ENCODE data around the gene NOL4L.

Gene NOL4L

GRCh38 chr20:32560989-32561830 is 23.9 kb downstream of the NOL4L start:
- no peak for DNase-seq (ENCODE audit: low read depth)

GRCh38 chr20:32560482-32560988 is 24.6 kb downstream of the NOL4L start:
- DNase-seq (ENCODE audit: low read depth) = no peak

GRCh38 chr20:32559753-32560380 is 25.3 kb downstream of the NOL4L start:
- no peak for DNase-seq (ENCODE audit: low read depth)

- no peak for DNase-seq (ENCODE audit: low read depth)
Observed at GRCh38 chr20:32559205-32559752, 25.9 kb downstream of the NOL4L start.

GRCh38 chr20:32558526-32558925 is 26.6 kb downstream of the NOL4L start:
- no peak for DNase-seq (ENCODE audit: low read depth)

GRCh38 chr20:32557319-32557718 is 27.8 kb downstream of the NOL4L start:
- no peak for DNase-seq (ENCODE audit: low read depth)

- DNase-seq (ENCODE audit: low read depth) = no peak
Observed at GRCh38 chr20:32556312-32557184, 28.6 kb downstream of the NOL4L start.

GRCh38 chr20:32555584-32555983 is 29.5 kb downstream of the NOL4L start:
- no peak for DNase-seq (ENCODE audit: low read depth)

GRCh38 chr20:32554965-32555289 is 30.2 kb downstream of the NOL4L start:
- DNase-seq (ENCODE audit: low read depth) = no peak

GRCh38 chr20:32553618-32554017 is 31.5 kb downstream of the NOL4L start:
- no peak for DNase-seq (ENCODE audit: low read depth)

GRCh38 chr20:32551693-32552092 is 33.4 kb downstream of the NOL4L start:
- no peak for DNase-seq (ENCODE audit: low read depth)

- DNase-seq (ENCODE audit: low read depth) = no peak
Observed at GRCh38 chr20:32549842-32550241, 35.3 kb downstream of the NOL4L start.

- no peak for DNase-seq (ENCODE audit: low read depth)
Observed at GRCh38 chr20:32547753-32548034, 37.4 kb downstream of the NOL4L start.

- no peak for DNase-seq (ENCODE audit: low read depth)
Observed at GRCh38 chr20:32546918-32547752, 38.0 kb downstream of the NOL4L start.

GRCh38 chr20:32544893-32545840 is 40.0 kb downstream of the NOL4L start:
- DNase-seq (ENCODE audit: low read depth) = no peak

GRCh38 chr20:32544260-32544722 is 40.8 kb downstream of the NOL4L start:
- no peak for DNase-seq (ENCODE audit: low read depth)

GRCh38 chr20:32543570-32544259 is 41.4 kb downstream of the NOL4L start:
- no peak for DNase-seq (ENCODE audit: low read depth)

- DNase-seq (ENCODE audit: low read depth) = no peak
Observed at GRCh38 chr20:32542259-32542615, 42.9 kb downstream of the NOL4L start.

GRCh38 chr20:32541323-32542258 is 43.5 kb downstream of the NOL4L start:
- no peak for DNase-seq (ENCODE audit: low read depth)

All from fibroblast of the conjunctiva (primary cell).